GM23248 (cell line): ENCODE measurements around the gene SLC5A1. TPM values are rescaled to one million over a fixed set of nuclear protein-coding genes. Genes with fewer than 3 reads are reported as not detected.

Source experiments
- DNase-seq: peaks from one replicate; pipeline ENCODE4 v3.0.0-alpha.2; 2015
- H2AFZ ChIP-seq: fragments of 200-600 bp; sonication (generic); 2 replicates; pipeline ENCODE4 v1.6.1; 2016; ENCODE audit warnings: antibody characterized with exemption
- H3F3A ChIP-seq: fragments of 200-600 bp; sonication (generic); 2 replicates; pipeline ENCODE4 v1.6.1; 2016; ENCODE audit warnings: mild to moderate bottlenecking, antibody characterized with exemption, mixed run types; ENCODE audit not compliant: insufficient read depth
- H3K27ac ChIP-seq: fragments of 200-600 bp; sonication (generic); 2 replicates; pipeline ENCODE4 v1.5.1; 2016; ENCODE audit warnings: mild to moderate bottlenecking
- H3K27me3 ChIP-seq: fragments of 200-600 bp; sonication (generic); replicated peaks from 2 replicates; pipeline ENCODE4 v1.6.1; 2016; ENCODE audit warnings: mild to moderate bottlenecking; ENCODE audit not compliant: insufficient read depth
- H3K36me3 ChIP-seq: fragments of 200-600 bp; sonication (generic); 2 replicates; pipeline ENCODE4 v1.6.1; 2016; ENCODE audit warnings: low read depth, mild to moderate bottlenecking
- H3K4me1 ChIP-seq: fragments of 200-600 bp; sonication (generic); 2 replicates; pipeline ENCODE4 v1.6.1; 2016; ENCODE audit warnings: mild to moderate bottlenecking; ENCODE audit not compliant: insufficient read depth
- H3K4me2 ChIP-seq: fragments of 200-600 bp; sonication (generic); one replicate; pipeline ENCODE4 v1.6.1; 2016; ENCODE audit warnings: mild to moderate bottlenecking; ENCODE audit not compliant: unreplicated experiment
- H3K4me3 ChIP-seq: fragments of 200-600 bp; sonication (generic); 2 replicates; pipeline ENCODE4 v1.5.1; 2016; ENCODE audit warnings: mild to moderate bottlenecking
- H3K79me2 ChIP-seq: fragments of 200-600 bp; sonication (generic); 2 replicates; pipeline ENCODE4 v1.6.1; 2016; ENCODE audit warnings: mild to moderate bottlenecking; ENCODE audit not compliant: insufficient read depth
- H3K9ac ChIP-seq: fragments of 200-600 bp; sonication (generic); 2 replicates; pipeline ENCODE4 v1.6.1; 2016; ENCODE audit warnings: mild to moderate bottlenecking
- H3K9me2 ChIP-seq: fragments of 200-600 bp; sonication (generic); 2 replicates; pipeline ENCODE4 v1.6.1; 2016; ENCODE audit warnings: mixed run types, mild to moderate bottlenecking, moderate library complexity; ENCODE audit not compliant: insufficient read depth
- H3K9me3 ChIP-seq: fragments of 200-600 bp; sonication (generic); one replicate; pipeline ENCODE4 v1.6.1; 2017; ENCODE audit warnings: low read depth
- H4K20me1 ChIP-seq: fragments of 200-600 bp; sonication (generic); 2 replicates; pipeline ENCODE4 v1.6.0; 2016; ENCODE audit not compliant: insufficient read depth
- EZH2 ChIP-seq: fragments of 200-600 bp; sonication (generic); IDR thresholded peaks from 2 replicates; pipeline ENCODE4 v1.6.1; 2018; ENCODE audit warnings: antibody characterized with exemption, mild to moderate bottlenecking; ENCODE audit not compliant: insufficient read depth, poor library complexity, severe bottlenecking
- EZH2phosphoT487 ChIP-seq: fragments of 200-600 bp; sonication (generic); IDR thresholded peaks from 2 replicates; pipeline ENCODE4 v1.6.1; 2018; ENCODE audit warnings: antibody characterized with exemption, moderate library complexity, mild to moderate bottlenecking, low read depth; ENCODE audit not compliant: insufficient read depth
- WGBS, 2 experiments: methylation state at CpG; one replicate each; pipeline ENCODE4 v1.1.6; 2015 to 2017; ENCODE audit warnings: low lambda C conversion rate in 2 of 2, low coverage in 1 of 2; ENCODE audit errors: missing lambda C conversion rate in 2 of 2; 5-methylcytosine and 5-hydroxymethylcytosine counted together
- in situ Hi-C: fragments of 300-500 bp; cut with MboI; formaldehyde crosslinking; loops from 2 replicates; pipeline ENCODE4 v1.15.0; 2020
- polyA plus RNA-seq: library from polyadenylated mRNA; unstranded; fragments of >200 nt; fragmentation: Nextera tagmentation; extraction: Ambion mirVana; gene quantifications from 2 replicates; pipeline ENCODE4 v1.2.1, GENCODE V29; 2016
- total RNA-seq: library from RNA; depleted of rRNA; stranded (reverse); fragments of >200 nt; shearing (Covaris generic); gene quantifications from 2 replicates; pipeline ENCODE4 v1.2.3, GENCODE V29; 2014

The SLC5A1 gene
- total and polyA plus RNA-seq, 2 experiments from 2014 or later, result not detected

GRCh38 chr22:32040324-32040904 is 2.6 kb upstream of the SLC5A1 start:
- WGBS, 2 experiments, result 52 to 64% methylated on average over 3 of the region's 3 CpGs
- Histone ChIP-seq H3K4me1 (no peaks in the 10 kb centered on the region), H3K9me2 (no peaks in the 10 kb centered on the region), H4K20me1 (no peaks in the 10 kb centered on the region), H3K27ac (no peak overlapping the region), H3K9ac (no peak overlapping the region), H2AFZ (no peak overlapping the region), H3K9me3 (no peaks in the 10 kb centered on the region), H3K27me3 (no peaks in the 10 kb centered on the region; the same call in none of the 2 replicates), H3K4me3 (no peak overlapping the region), H3K36me3 (no peaks in the 10 kb centered on the region), H3K79me2 (no peaks in the 10 kb centered on the region), H3F3A (no peaks in the 10 kb centered on the region), H3K4me2 (no peak overlapping the region)
- in situ Hi-C loops, result no loop called here
- DNase-seq, result no peak
- TF ChIP-seq EZH2, result no peak
- TF ChIP-seq EZH2phosphoT487, result no peak

GRCh38 chr22:32043391-32043790 is 330 bp downstream of the SLC5A1 start:
- WGBS, 2 experiments, result 70 to 77% methylated on average over 9 of the region's 9 CpGs
- no peaks in the 10 kb centered on the region for H3K9me3 ChIP-seq
- H3F3A ChIP-seq, result no peaks in the 10 kb centered on the region
- H3K9me2 ChIP-seq, result no peaks in the 10 kb centered on the region
- no peak for DNase-seq
- H3K27me3 ChIP-seq, result no peaks in the 10 kb centered on the region; the same call in none of the 2 replicates
- no peak overlapping the region for H2AFZ ChIP-seq
- H3K27ac ChIP-seq, result no peak overlapping the region
- H3K9ac ChIP-seq, result no peak overlapping the region
- no peaks in the 10 kb centered on the region for H3K79me2 ChIP-seq
- TF ChIP-seq EZH2 (no peak), EZH2phosphoT487 (no peak)
- H3K4me1 ChIP-seq, result no peaks in the 10 kb centered on the region
- H3K4me3 ChIP-seq, result no peak overlapping the region
- in situ Hi-C loops, result no loop called here
- no peaks in the 10 kb centered on the region for H4K20me1 ChIP-seq
- no peaks in the 10 kb centered on the region for H3K36me3 ChIP-seq
- H3K4me2 ChIP-seq, result no peak overlapping the region

- TF ChIP-seq EZH2, result no peak
- TF ChIP-seq EZH2phosphoT487, result no peak
- 89 to 100% methylated on average over 1 of the region's 1 CpG for WGBS, 2 experiments
Measured at GRCh38 chr22:32044477-32044876, 1.4 kb downstream of the SLC5A1 start.

GRCh38 chr22:32044913-32045312 is 1.9 kb downstream of the SLC5A1 start:
- H3K4me2 ChIP-seq, result no peak overlapping the region
- H3K4me1 ChIP-seq, result no peaks in the 10 kb centered on the region
- in situ Hi-C loops, result no loop called here
- no peaks in the 10 kb centered on the region for H4K20me1 ChIP-seq
- H3K27me3 ChIP-seq, result no peaks in the 10 kb centered on the region; the same call in none of the 2 replicates
- 5 to 9% methylated on average over 3 of the region's 3 CpGs for WGBS, 2 experiments
- no peak overlapping the region for H2AFZ ChIP-seq
- H3K9me3 ChIP-seq, result no peaks in the 10 kb centered on the region
- no peak overlapping the region for H3K9ac ChIP-seq
- no peaks in the 10 kb centered on the region for H3K9me2 ChIP-seq
- H3K27ac ChIP-seq, result no peak overlapping the region
- TF ChIP-seq EZH2 (no peak), EZH2phosphoT487 (no peak)
- peak; percentile 2 for DNase-seq
- no peaks in the 10 kb centered on the region for H3K79me2 ChIP-seq
- H3K4me3 ChIP-seq, result no peak overlapping the region
- no peaks in the 10 kb centered on the region for H3K36me3 ChIP-seq
- H3F3A ChIP-seq, result no peaks in the 10 kb centered on the region

More at GRCh38 chr22:32044477-32044876, 1.4 kb downstream of the SLC5A1 start:
- Histone ChIP-seq H3K36me3 (no peaks in the 10 kb centered on the region), H4K20me1 (no peaks in the 10 kb centered on the region), H3K9me3 (no peaks in the 10 kb centered on the region), H3K79me2 (no peaks in the 10 kb centered on the region), H3K4me1 (no peaks in the 10 kb centered on the region), H3K27me3 (no peaks in the 10 kb centered on the region; the same call in none of the 2 replicates), H3K9me2 (no peaks in the 10 kb centered on the region), H3K9ac (no peak overlapping the region), H3F3A (no peaks in the 10 kb centered on the region), H3K4me3 (no peak overlapping the region), H3K4me2 (no peak overlapping the region), H3K27ac (no peak overlapping the region), H2AFZ (no peak overlapping the region)
- in situ Hi-C loops, result no loop called here
- no peak for DNase-seq

GRCh38 chr22:32048069-32048468 is 5.0 kb downstream of the SLC5A1 start:
- no peak for TF ChIP-seq EZH2
- TF ChIP-seq EZH2phosphoT487, result no peak
- H3K4me2 ChIP-seq, result no peak overlapping the region
- WGBS, 2 experiments, result 29 to 51% methylated on average over 2 of the region's 2 CpGs
- no peaks in the 10 kb centered on the region for H3K36me3 ChIP-seq
- no peak overlapping the region for H3K4me3 ChIP-seq
- no peaks in the 10 kb centered on the region; the same call in 1 of the 2 replicates for H3K27me3 ChIP-seq
- H3K4me1 ChIP-seq, result peaks cover 10% of the 10 kb centered on the region
- no peaks in the 10 kb centered on the region for H4K20me1 ChIP-seq
- no peak for DNase-seq
- H3K79me2 ChIP-seq, result no peaks in the 10 kb centered on the region
- H3K9ac ChIP-seq, result no peak overlapping the region
- H2AFZ ChIP-seq, result no peak overlapping the region
- in situ Hi-C loops, result no loop called here
- H3K27ac ChIP-seq, result no peak overlapping the region
- H3K9me3 ChIP-seq, result no peaks in the 10 kb centered on the region
- H3K9me2 ChIP-seq, result no peaks in the 10 kb centered on the region
- H3F3A ChIP-seq, result no peaks in the 10 kb centered on the region
